ENCODE measurements around the gene CEP164.

The CEP164 gene

DNA sequence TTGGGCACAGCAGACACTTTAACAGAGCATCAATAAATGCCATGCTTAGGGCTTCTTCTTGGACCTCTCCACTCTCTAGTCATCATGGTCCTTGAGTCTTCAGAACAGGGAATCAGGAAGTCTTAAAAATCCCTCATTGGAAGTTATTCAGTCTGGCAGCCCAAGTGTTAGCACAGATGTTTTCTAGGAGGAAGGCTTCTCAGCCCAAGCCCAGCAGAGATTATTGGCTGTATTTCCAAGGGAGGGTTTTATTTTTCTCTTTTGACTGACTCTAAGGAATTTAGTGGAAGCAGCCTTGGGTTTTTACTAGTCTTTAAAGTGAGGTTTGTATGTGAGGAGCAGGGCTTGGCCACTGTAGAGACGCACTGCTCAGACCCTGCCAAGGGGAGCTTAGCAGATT lies 41.9 kb downstream of the CEP164 start:
- no peak overlapping the region for H4K8ac ChIP-seq (ENCODE audit: low read depth, low read length)
- no peak overlapping the region for H3K27ac ChIP-seq (replicated peaks; ENCODE audit: low read length)
- no peak overlapping the region for H2BK15ac ChIP-seq (ENCODE audit: low read length)
- H2AFZ ChIP-seq (ENCODE audit: low read length), result no peak overlapping the region
- no CpG with 5 or more reads among the region's 1 CpG for WGBS, 2 donors (ENCODE audit: extremely low coverage in 2 of 2, insufficient read length in 2 of 2, insufficient replicate concordance in 1 of 2)
- no peaks in the 10 kb centered on the region for H3K79me1 ChIP-seq (ENCODE audit: low read depth, low read length)
- H3K9me3 ChIP-seq (replicated peaks in 1 of 2; ENCODE audit: control insufficient read depth in 2 of 2, insufficient read depth in 1 of 2, low read depth in 1 of 2, low read length in 2 of 2), result peaks cover 0 to 2% of the 10 kb centered on the region in 2 donors
- H3K36me3 ChIP-seq (replicated peaks in 1 of 2; ENCODE audit: control insufficient read depth in 2 of 2, insufficient read depth in 2 of 2, low read length in 2 of 2), result peaks cover 4 to 81% of the 10 kb centered on the region in 2 donors
- H2BK120ac ChIP-seq (ENCODE audit: low read depth, low read length), result no peak overlapping the region
- no peaks in the 10 kb centered on the region for H3K27me3 ChIP-seq (ENCODE audit: control insufficient read depth in 3 of 3, insufficient read depth in 3 of 3, low read depth in 1 of 3, low read length in 3 of 3)
- no peak overlapping the region for H3K9ac ChIP-seq (ENCODE audit: low read depth, low read length, poor library complexity)
- no peak overlapping the region for H3K4me2 ChIP-seq (ENCODE audit: insufficient read depth, low read length, poor library complexity, severe bottlenecking)
- no peak for DNase-seq (ENCODE audit: low spot score)
- H3K14ac ChIP-seq (ENCODE audit: low read length), result no peak overlapping the region
- H3K4me1 ChIP-seq (ENCODE audit: control insufficient read depth in 2 of 2, insufficient read depth in 1 of 2, low read depth in 1 of 2, low read length in 2 of 2), result no peaks in the 10 kb centered on the region
- no peak overlapping the region for H3K18ac ChIP-seq (ENCODE audit: low read length)
- H3K4ac ChIP-seq (ENCODE audit: low read length), result no peak overlapping the region
- H2BK5ac ChIP-seq (ENCODE audit: low read length), result no peak overlapping the region
- H4K91ac ChIP-seq (ENCODE audit: low read depth, low read length, poor library complexity), result no peak overlapping the region
- no peak overlapping the region for H2BK12ac ChIP-seq (ENCODE audit: low read length)
- H3K23ac ChIP-seq (ENCODE audit: low read depth, low read length, poor library complexity), result no peak overlapping the region
- no peak overlapping the region for H2AK5ac ChIP-seq (ENCODE audit: low read depth, low read length)
- no peak overlapping the region for H3K4me3 ChIP-seq (ENCODE audit: low read length in 2 of 2)

DNA sequence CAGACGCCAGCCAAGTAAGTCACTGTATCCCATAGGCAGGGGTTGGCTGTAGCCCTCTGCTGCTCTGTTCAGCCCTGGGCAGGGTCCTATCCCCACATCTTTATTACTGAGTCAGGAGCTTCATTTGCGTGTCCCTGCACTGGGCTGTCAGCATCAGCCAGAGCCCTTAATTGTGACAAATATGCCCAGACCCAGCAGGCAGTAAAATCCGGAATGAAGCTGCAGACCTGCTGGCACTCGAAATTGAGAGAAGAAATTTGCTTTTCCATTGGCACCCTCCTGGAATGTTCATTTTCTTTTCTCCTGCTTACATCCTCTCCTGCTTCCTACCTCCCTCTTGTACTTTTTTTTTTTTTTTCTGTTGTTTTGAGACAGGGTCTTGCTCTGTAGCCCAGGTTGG lies 43.8 kb downstream of the CEP164 start:
- H2BK120ac ChIP-seq (ENCODE audit: low read depth, low read length), result no peak overlapping the region
- H2BK5ac ChIP-seq (ENCODE audit: low read length), result no peak overlapping the region
- peaks cover 0 to 2% of the 10 kb centered on the region in 2 donors for H3K9me3 ChIP-seq (replicated peaks in 1 of 2; ENCODE audit: control insufficient read depth in 2 of 2, insufficient read depth in 1 of 2, low read depth in 1 of 2, low read length in 2 of 2)
- H2AK5ac ChIP-seq (ENCODE audit: low read depth, low read length), result no peak overlapping the region
- no peak overlapping the region for H4K8ac ChIP-seq (ENCODE audit: low read depth, low read length)
- no peak overlapping the region for H3K18ac ChIP-seq (ENCODE audit: low read length)
- H4K91ac ChIP-seq (ENCODE audit: low read depth, low read length, poor library complexity), result no peak overlapping the region
- H3K36me3 ChIP-seq (replicated peaks in 1 of 2; ENCODE audit: control insufficient read depth in 2 of 2, insufficient read depth in 2 of 2, low read length in 2 of 2), result peaks cover 4 to 85% of the 10 kb centered on the region in 2 donors
- DNase-seq (ENCODE audit: low spot score), result no peak
- H3K4me3 ChIP-seq (ENCODE audit: low read length in 2 of 2), result no peak overlapping the region
- no CpG with 5 or more reads among the region's 4 CpGs for WGBS, 2 donors (ENCODE audit: extremely low coverage in 2 of 2, insufficient read length in 2 of 2, insufficient replicate concordance in 1 of 2)
- H2BK12ac ChIP-seq (ENCODE audit: low read length), result no peak overlapping the region
- H3K27me3 ChIP-seq (ENCODE audit: control insufficient read depth in 3 of 3, insufficient read depth in 3 of 3, low read depth in 1 of 3, low read length in 3 of 3), result no peaks in the 10 kb centered on the region
- H3K4ac ChIP-seq (ENCODE audit: low read length), result no peak overlapping the region
- H3K4me2 ChIP-seq (ENCODE audit: insufficient read depth, low read length, poor library complexity, severe bottlenecking), result no peak overlapping the region
- H3K27ac ChIP-seq (replicated peaks; ENCODE audit: low read length), result no peak overlapping the region
- H3K4me1 ChIP-seq (ENCODE audit: control insufficient read depth in 2 of 2, insufficient read depth in 1 of 2, low read depth in 1 of 2, low read length in 2 of 2), result peaks cover 0 to 7% of the 10 kb centered on the region in 2 donors
- H3K23ac ChIP-seq (ENCODE audit: low read depth, low read length, poor library complexity), result no peak overlapping the region
- H3K14ac ChIP-seq (ENCODE audit: low read length), result no peak overlapping the region
- H3K9ac ChIP-seq (ENCODE audit: low read depth, low read length, poor library complexity), result no peak overlapping the region
- no peak overlapping the region for H2AFZ ChIP-seq (ENCODE audit: low read length)
- H3K79me1 ChIP-seq (ENCODE audit: low read depth, low read length), result no peaks in the 10 kb centered on the region
- no peak overlapping the region for H2BK15ac ChIP-seq (ENCODE audit: low read length)

DNA sequence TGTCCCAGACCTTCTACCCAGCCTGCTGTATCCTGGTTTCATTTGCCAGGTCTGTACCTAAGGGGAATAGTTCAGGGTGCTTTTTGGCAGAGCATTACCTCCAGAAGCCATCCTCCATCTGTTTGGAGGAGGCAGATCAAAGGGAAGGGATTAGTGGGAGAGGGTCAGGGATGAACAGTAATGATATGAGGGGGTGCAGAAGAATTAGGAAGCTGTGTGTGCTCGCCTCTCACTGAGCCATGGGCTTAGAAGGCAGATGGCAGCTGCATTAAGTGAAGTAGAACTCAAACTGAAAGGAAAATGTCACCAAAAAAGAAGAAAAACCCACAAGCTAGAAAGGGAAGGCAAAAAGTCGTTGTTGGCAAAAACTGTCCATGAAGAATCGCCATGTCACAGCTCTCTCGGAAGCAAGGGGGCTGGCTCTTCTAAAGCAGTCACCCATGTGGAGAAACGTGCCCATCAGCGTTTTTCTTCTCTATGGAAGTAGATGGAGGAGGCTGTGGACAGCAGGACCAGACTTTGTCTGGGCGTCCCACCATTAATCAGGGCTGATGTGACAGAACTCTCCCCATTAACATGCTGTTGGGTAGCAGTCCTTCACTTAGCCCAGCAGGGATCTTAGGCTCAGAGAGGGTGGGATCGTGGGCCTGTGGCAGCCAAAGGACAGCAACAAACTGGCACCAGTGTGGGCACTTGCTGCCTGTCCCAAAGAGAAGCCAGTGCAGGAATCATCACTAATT lies 46.8 kb downstream of the CEP164 start:
- no peak overlapping the region for H3K18ac ChIP-seq (ENCODE audit: low read length)
- no peaks in the 10 kb centered on the region for H3K9me3 ChIP-seq (replicated peaks in 1 of 2; ENCODE audit: control insufficient read depth in 2 of 2, insufficient read depth in 1 of 2, low read depth in 1 of 2, low read length in 2 of 2)
- no peaks in the 10 kb centered on the region for H3K79me1 ChIP-seq (ENCODE audit: low read depth, low read length)
- no peak overlapping the region for H2AFZ ChIP-seq (ENCODE audit: low read length)
- no peak overlapping the region for H4K8ac ChIP-seq (ENCODE audit: low read depth, low read length)
- no peak overlapping the region for H3K27ac ChIP-seq (replicated peaks; ENCODE audit: low read length)
- H2BK12ac ChIP-seq (ENCODE audit: low read length), result no peak overlapping the region
- H2BK15ac ChIP-seq (ENCODE audit: low read length), result no peak overlapping the region
- H3K36me3 ChIP-seq (replicated peaks in 1 of 2; ENCODE audit: control insufficient read depth in 2 of 2, insufficient read depth in 2 of 2, low read length in 2 of 2), result peaks cover 4 to 77% of the 10 kb centered on the region in 2 donors
- H3K4me3 ChIP-seq (ENCODE audit: low read length in 2 of 2), result no peak overlapping the region
- H3K23ac ChIP-seq (ENCODE audit: low read depth, low read length, poor library complexity), result no peak overlapping the region
- H3K4me2 ChIP-seq (ENCODE audit: insufficient read depth, low read length, poor library complexity, severe bottlenecking), result no peak overlapping the region
- no peak overlapping the region for H2BK5ac ChIP-seq (ENCODE audit: low read length)
- no peak overlapping the region for H3K9ac ChIP-seq (ENCODE audit: low read depth, low read length, poor library complexity)
- no peak overlapping the region for H2AK5ac ChIP-seq (ENCODE audit: low read depth, low read length)
- no CpG with 5 or more reads among the region's 8 CpGs for WGBS, 2 donors (ENCODE audit: extremely low coverage in 2 of 2, insufficient read length in 2 of 2, insufficient replicate concordance in 1 of 2)
- H3K4me1 ChIP-seq (ENCODE audit: control insufficient read depth in 2 of 2, insufficient read depth in 1 of 2, low read depth in 1 of 2, low read length in 2 of 2), result peaks cover 0 to 7% of the 10 kb centered on the region in 2 donors
- H3K4ac ChIP-seq (ENCODE audit: low read length), result no peak overlapping the region
- no peak overlapping the region for H3K14ac ChIP-seq (ENCODE audit: low read length)
- H3K27me3 ChIP-seq (ENCODE audit: control insufficient read depth in 3 of 3, insufficient read depth in 3 of 3, low read depth in 1 of 3, low read length in 3 of 3), result no peaks in the 10 kb centered on the region
- no peak overlapping the region for H4K91ac ChIP-seq (ENCODE audit: low read depth, low read length, poor library complexity)
- no peak for DNase-seq (ENCODE audit: low spot score)
- H2BK120ac ChIP-seq (ENCODE audit: low read depth, low read length), result no peak overlapping the region

DNA sequence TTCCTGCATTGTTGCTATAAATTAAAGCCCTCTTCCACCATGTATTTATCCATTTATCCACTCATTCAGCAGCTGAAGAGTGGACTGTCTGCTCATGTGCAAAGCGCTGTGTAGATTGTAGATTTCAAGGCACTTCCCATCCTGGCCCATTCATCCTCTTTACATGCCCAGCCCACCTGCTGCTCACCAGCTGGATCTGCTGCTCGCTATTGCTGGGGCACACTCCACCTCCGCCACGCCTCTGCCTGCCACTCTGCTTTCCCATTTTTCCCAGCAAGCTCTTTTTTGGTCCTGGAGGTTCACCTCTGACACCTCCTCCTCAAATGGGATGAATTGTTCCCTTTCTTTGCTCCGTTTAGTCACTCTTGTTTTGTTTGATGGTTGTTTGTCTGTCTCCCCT lies 48.3 kb downstream of the CEP164 start:
- Histone ChIP-seq H3K79me1 (ENCODE audit: low read depth, low read length) (no peaks in the 10 kb centered on the region), H4K91ac (ENCODE audit: low read depth, low read length, poor library complexity) (no peak overlapping the region), H3K36me3 (replicated peaks in 1 of 2; ENCODE audit: control insufficient read depth in 2 of 2, insufficient read depth in 2 of 2, low read length in 2 of 2) (peaks cover 9 to 79% of the 10 kb centered on the region in 2 donors), H2BK12ac (ENCODE audit: low read length) (no peak overlapping the region), H3K4me1 (ENCODE audit: control insufficient read depth in 2 of 2, insufficient read depth in 1 of 2, low read depth in 1 of 2, low read length in 2 of 2) (peaks cover 0 to 7% of the 10 kb centered on the region in 2 donors), H2BK120ac (ENCODE audit: low read depth, low read length) (no peak overlapping the region), H3K4me2 (ENCODE audit: insufficient read depth, low read length, poor library complexity, severe bottlenecking) (no peak overlapping the region), H2AK5ac (ENCODE audit: low read depth, low read length) (no peak overlapping the region), H3K4ac (ENCODE audit: low read length) (no peak overlapping the region), H3K4me3 (ENCODE audit: low read length in 2 of 2) (no peak overlapping the region), H3K14ac (ENCODE audit: low read length) (no peak overlapping the region), H2BK5ac (ENCODE audit: low read length) (no peak overlapping the region), H3K27me3 (ENCODE audit: control insufficient read depth in 3 of 3, insufficient read depth in 3 of 3, low read depth in 1 of 3, low read length in 3 of 3) (no peaks in the 10 kb centered on the region), H2AFZ (ENCODE audit: low read length) (no peak overlapping the region), H3K23ac (ENCODE audit: low read depth, low read length, poor library complexity) (no peak overlapping the region), H3K27ac (replicated peaks; ENCODE audit: low read length) (no peak overlapping the region), H2BK15ac (ENCODE audit: low read length) (no peak overlapping the region), H3K9me3 (replicated peaks in 1 of 2; ENCODE audit: control insufficient read depth in 2 of 2, insufficient read depth in 1 of 2, low read depth in 1 of 2, low read length in 2 of 2) (no peaks in the 10 kb centered on the region), H3K9ac (ENCODE audit: low read depth, low read length, poor library complexity) (no peak overlapping the region), H3K18ac (ENCODE audit: low read length) (no peak overlapping the region), H4K8ac (ENCODE audit: low read depth, low read length) (no peak overlapping the region)
- WGBS, 2 donors (ENCODE audit: extremely low coverage in 2 of 2, insufficient read length in 2 of 2, insufficient replicate concordance in 1 of 2), result no CpG with 5 or more reads among the region's 5 CpGs
- DNase-seq (ENCODE audit: low spot score), result no peak
